VCaP (cell line): ENCODE measurements around the gene KAT7.

Experiments
- H3K27ac ChIP-seq: fragments of 450-650 bp; 2 replicates; pipeline ENCODE4 v1.5.1; 2017
- TF ChIP-seq, protein P1 (sequence below): fragments of 450-650 bp; conservative IDR thresholded peaks from 2 replicates; pipeline ENCODE4 v1.5.1; 2017; ENCODE audit warnings: mild to moderate bottlenecking, moderate library complexity

The KAT7 gene

DNA sequence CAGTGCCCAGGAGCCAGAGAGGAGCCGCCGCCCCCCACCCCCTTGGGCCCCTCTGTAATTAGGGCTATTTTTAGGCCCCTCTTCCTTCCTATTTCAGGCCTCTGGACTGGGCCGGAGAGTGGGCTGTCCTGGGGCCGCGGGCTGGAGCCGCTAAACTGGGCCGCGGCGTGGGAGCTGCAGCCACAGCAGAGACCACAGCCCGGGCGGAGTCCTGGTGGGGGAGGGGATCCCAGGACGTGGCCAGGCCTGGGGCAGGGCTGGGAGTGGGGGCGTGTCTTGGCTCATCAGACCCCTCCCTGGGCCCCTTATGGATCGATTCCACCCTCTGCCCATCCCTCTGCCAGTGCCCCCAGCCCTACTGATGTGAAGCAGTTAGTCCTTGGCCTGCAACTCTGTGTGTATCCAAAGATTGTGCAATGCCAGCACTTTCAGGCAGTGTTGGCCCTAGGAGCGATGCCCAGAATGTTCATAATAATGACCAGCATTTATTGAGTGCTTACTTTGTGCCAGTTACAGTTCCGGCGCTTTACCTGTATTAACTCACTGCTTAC is 74.4 kb downstream of the KAT7 start:
- TF ChIP-seq, protein P1, sequence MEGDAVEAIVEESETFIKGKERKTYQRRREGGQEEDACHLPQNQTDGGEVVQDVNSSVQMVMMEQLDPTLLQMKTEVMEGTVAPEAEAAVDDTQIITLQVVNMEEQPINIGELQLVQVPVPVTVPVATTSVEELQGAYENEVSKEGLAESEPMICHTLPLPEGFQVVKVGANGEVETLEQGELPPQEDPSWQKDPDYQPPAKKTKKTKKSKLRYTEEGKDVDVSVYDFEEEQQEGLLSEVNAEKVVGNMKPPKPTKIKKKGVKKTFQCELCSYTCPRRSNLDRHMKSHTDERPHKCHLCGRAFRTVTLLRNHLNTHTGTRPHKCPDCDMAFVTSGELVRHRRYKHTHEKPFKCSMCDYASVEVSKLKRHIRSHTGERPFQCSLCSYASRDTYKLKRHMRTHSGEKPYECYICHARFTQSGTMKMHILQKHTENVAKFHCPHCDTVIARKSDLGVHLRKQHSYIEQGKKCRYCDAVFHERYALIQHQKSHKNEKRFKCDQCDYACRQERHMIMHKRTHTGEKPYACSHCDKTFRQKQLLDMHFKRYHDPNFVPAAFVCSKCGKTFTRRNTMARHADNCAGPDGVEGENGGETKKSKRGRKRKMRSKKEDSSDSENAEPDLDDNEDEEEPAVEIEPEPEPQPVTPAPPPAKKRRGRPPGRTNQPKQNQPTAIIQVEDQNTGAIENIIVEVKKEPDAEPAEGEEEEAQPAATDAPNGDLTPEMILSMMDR: no peak

GRCh38 chr17:49866019-49866380 is 77.5 kb downstream of the KAT7 start:
- no peak overlapping the region for H3K27ac ChIP-seq
- TF ChIP-seq, protein P1: no peak

More for the DNA sequence above, 74.4 kb downstream of the KAT7 start:
- H3K27ac ChIP-seq: no peak overlapping the region

DNA sequence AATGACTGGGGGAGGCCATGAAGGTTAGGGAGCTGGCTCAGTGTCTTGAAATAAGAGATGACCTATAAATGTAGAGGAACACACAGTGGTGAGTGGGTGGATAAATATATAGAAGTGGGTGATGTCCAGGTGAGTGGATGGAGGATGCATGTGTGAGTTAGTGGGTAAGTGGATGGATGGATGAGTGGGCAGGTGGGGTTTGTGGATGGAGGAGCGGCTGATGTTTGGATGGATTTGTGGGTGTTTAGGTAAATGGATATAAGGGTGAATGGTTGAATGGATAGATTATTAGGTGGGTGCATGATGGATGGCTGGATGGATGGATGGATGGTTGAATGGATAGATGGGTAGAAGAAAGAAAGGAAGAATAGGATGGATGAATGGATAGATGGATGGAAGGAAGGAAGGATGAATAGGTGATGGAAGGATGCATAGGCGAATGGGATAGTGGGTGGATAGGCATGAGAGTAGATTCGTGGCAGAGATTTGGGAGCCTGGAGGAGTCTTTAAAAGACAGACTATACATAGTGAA is 78.5 kb downstream of the KAT7 start:
- TF ChIP-seq, protein P1: no peak

DNA sequence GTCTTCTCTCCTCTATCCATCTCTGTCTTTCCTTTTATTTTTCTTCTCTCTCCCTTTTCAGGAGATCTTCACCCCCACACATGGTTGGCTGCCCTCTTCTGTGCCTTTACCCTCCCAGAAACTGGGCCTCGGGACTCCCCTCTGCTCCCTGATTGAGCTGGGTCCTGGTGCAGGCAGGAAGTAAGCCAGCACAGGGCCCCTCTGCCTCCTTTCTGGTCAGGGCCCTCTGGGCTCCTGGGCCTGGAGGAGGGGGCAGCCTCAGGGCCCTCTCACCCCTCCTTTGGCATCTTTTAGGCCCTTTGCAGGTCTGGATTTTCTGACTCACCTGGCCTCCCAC is 80.5 kb downstream of the KAT7 start:
- H3K27ac ChIP-seq: no peak overlapping the region
- TF ChIP-seq, protein P1: no peak

More for the DNA sequence above, 78.5 kb downstream of the KAT7 start:
- no peak overlapping the region for H3K27ac ChIP-seq

GRCh38 chr17:49870298-49870697 is 81.8 kb downstream of the KAT7 start:
- no peak overlapping the region for H3K27ac ChIP-seq
- TF ChIP-seq, protein P1: no peak

- TF ChIP-seq, protein P1: no peak
- H3K27ac ChIP-seq: no peak overlapping the region
These were observed 82.7 kb downstream of the KAT7 start for GRCh38 chr17:49871211-49871610.

GRCh38 chr17:49872754-49873377 is 84.4 kb downstream of the KAT7 start:
- TF ChIP-seq, protein P1: no peak
- H3K27ac ChIP-seq: no peak overlapping the region; the same call in 1 of the 2 replicates
